Pulmonary artery endothelial cell (primary cell): Measurements from ENCODE around the gene SMOC1. TPM values are rescaled to one million over a fixed set of nuclear protein-coding genes. Genes with fewer than 3 reads are reported as not detected.

ENCODE experiments used
- total RNA-seq: library from RNA; depleted of rRNA; stranded (reverse); fragments of >200 nt; gene quantifications from 2 replicates; pipeline ENCODE4 v1.2.3, GENCODE V29; 2014

Gene SMOC1
- total RNA-seq, 1 donor from 2014 or later, result 0.26 TPM

Other genes starting within 250 kb of the SMOC1 start
- gene SRSF5, start 112.3 kb upstream of the SMOC1 start, total RNA-seq, result 124 and 130 TPM in 2 replicates
- gene SLC10A1, start 82.2 kb upstream of the SMOC1 start, total RNA-seq, result not detected in 2 replicates